Neuron (in vitro differentiated cells): ENCODE results near the gene GDE1.
A peak's percentile ranks its signal among the peaks of the same experiment; 100 is the strongest.
"Not testable (repeated sequence)": the region's sequence is repeated elsewhere in the genome, so short reads cannot be mapped to it uniquely, and the experiment has no call there.

Experiments
- H2AFZ ChIP-seq: one replicate; pipeline ENCODE4 v1.6.1; 2013; ENCODE audit warnings: low read depth, mild to moderate bottlenecking, inconsistent platforms, low read length, moderate library complexity
- H3K27me3 ChIP-seq: one replicate; pipeline ENCODE4 v1.6.1; 2013; ENCODE audit warnings: low read length; ENCODE audit not compliant: insufficient read depth
- H3K36me3 ChIP-seq: one replicate; pipeline ENCODE4 v1.6.1; 2013; ENCODE audit warnings: low read length; ENCODE audit not compliant: insufficient read depth
- H3K4me1 ChIP-seq: one replicate; pipeline ENCODE4 v1.6.1; 2013; ENCODE audit warnings: low read length; ENCODE audit not compliant: insufficient read depth
- H3K4me3 ChIP-seq: 2 replicates; pipeline ENCODE4 v1.5.1; 2013; ENCODE audit warnings: mild to moderate bottlenecking, low read length, moderate library complexity
- H3K9me3 ChIP-seq: one replicate; pipeline ENCODE4 v1.6.1; 2013; ENCODE audit warnings: low read length

GDE1 gene, protein sequence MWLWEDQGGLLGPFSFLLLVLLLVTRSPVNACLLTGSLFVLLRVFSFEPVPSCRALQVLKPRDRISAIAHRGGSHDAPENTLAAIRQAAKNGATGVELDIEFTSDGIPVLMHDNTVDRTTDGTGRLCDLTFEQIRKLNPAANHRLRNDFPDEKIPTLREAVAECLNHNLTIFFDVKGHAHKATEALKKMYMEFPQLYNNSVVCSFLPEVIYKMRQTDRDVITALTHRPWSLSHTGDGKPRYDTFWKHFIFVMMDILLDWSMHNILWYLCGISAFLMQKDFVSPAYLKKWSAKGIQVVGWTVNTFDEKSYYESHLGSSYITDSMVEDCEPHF

DNA sequence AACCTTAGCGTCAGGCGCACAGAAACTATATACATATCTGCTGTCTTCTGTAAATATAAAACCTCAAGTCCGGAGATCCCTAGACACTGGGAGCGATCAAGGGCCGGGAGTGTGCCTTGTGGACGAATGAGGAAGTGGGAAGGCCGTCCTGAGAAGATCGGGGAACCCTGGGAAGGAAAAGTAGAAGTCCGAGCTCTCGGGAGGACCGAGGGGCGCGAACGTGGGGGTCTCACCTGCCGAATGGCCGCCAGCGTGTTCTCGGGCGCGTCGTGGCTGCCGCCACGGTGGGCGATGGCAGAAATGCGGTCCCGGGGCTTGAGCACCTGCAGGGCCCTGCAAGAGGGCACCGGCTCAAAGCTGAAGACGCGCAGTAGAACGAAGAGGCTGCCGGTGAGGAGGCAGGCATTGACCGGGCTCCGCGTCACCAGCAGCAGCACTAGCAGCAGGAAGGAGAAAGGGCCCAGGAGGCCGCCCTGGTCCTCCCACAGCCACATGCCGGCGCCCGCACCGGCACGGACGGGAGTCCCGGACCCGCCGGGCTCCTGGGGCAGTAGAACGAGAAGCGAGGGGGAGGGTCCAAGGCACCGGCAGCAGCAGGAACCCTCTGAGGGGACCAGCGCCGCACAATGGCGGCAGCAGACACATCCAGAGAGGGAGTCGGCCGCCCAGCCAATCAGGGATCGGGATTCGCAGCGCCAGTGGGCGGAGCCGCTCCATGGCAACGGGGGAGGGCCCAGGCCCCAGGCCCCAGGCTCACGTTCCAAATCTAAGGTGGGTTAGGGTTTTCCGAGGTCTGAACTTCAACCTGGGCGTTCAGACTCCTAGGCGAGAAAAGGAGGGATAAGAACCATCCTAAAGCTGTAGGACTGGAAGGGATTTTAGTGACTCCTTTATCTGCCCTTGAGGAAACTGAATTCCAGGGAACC is at the start of gene GDE1:
TSS of gene GDE1 (minus strand) at position 628 of the 926 bp plus-strand sequence. CDS start at position 494, 134 bp downstream.
- peaks cover 38% of the 10 kb centered on the region for H3K4me1 ChIP-seq
- peaks cover 7% of the 10 kb centered on the region for H3K36me3 ChIP-seq

DNA sequence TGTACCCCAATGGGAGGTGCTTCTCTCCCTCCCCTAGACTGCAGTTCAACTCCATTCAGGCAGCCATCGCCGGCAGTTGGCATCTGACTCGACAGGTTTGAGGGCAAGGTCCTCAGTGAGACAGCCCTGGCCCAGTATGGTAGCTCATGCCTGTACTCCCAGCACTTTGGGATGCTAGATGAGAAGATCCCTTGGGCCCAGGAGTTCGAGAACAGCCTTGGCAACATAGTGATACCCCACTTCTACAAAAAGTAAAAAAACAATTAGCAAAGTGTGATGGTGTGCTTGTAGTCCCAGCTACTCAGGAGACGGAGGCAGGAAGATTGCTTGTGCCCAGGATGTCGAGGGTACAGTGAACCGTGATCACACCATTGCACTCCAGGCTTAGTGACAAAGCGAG is 45.7 kb upstream of the GDE1 start:
- H3K36me3 ChIP-seq, result peaks cover 56% of the 10 kb centered on the region

More for the DNA sequence above, at the start of gene GDE1:
- Histone ChIP-seq H2AFZ (peak within 1 kb of the TSS; percentile 94), H3K4me3 (peak within 1 kb of the TSS; percentile 74), H3K9me3 (no peaks in the 10 kb centered on the region), H3K27me3 (no peaks in the 10 kb centered on the region)

DNA sequence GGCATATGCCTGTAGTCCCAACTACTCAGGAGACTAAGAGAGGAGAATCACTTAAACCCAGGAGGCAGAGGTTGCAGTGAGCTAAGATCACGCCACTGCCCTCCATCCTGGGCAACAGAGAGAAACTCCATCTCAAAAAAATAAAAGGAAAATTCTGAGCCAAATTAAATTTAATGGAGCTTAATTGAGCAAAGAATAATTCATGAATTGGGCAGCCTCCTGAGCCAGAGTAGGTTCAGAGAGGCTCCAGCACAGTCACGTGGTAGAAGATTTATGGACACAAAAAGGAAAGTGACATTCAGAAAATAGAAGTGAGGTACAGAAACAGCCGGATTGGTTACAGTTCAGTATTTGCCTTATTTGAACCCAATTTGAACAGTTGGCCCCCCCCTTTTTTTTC is 44.5 kb upstream of the GDE1 start:
- Histone ChIP-seq H3K4me1 (no peaks in the 10 kb centered on the region), H3K36me3 (peaks cover 52% of the 10 kb centered on the region), H3K4me3 (no peak overlapping the region), H2AFZ (no peak overlapping the region), H3K9me3 (peaks cover 2% of the 10 kb centered on the region), H3K27me3 (no peaks in the 10 kb centered on the region)

More for the DNA sequence above, 45.7 kb upstream of the GDE1 start:
- Histone ChIP-seq H3K27me3 (no peaks in the 10 kb centered on the region), H3K4me3 (no peak overlapping the region), H3K4me1 (no peaks in the 10 kb centered on the region), H2AFZ (no peak overlapping the region), H3K9me3 (peaks cover 2% of the 10 kb centered on the region)

DNA sequence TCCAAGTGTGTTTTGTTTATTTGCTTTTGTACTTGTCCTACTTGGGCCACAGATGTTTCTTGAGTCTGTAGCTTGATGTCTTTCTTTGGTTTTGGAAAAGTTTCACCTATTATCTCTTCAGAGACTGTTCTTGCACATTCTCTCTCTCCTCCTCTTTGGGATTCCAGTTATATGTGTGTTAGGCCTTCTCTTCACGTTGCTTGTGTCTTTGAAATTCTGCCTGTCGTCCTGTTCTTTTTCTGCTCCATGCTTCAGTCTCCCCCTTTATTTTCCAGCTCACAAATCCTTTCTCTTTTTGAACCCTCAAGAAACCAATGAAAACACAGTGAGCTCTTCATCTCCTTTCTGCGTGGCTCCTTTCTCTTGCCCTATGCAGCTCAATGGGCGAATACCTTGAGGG is 41.5 kb upstream of the GDE1 start:
- Histone ChIP-seq H3K4me1 (no peaks in the 10 kb centered on the region), H3K9me3 (peaks cover 2% of the 10 kb centered on the region), H3K27me3 (no peaks in the 10 kb centered on the region), H2AFZ (no peak overlapping the region), H3K36me3 (peaks cover 30% of the 10 kb centered on the region), H3K4me3 (no peak overlapping the region)

DNA sequence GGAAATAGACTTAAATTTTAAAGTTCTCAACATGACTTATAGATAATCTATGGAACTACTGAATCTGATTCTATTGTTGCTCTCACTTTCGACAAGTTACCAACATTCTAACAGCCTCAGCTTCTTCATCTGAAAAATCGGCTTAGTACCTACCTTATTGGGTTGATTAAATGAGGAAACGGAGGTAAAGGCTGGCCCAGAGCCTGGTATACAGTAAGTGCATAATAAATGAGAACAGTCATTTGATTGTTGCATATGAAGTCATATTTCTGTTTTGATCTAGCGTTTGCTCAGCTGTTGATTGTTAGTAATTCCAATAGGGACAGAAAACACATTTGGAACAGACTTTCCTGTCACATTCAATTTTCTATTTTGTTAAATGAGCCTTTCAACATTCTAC is 38.2 kb upstream of the GDE1 start:
- Histone ChIP-seq H2AFZ (no peak overlapping the region), H3K27me3 (no peaks in the 10 kb centered on the region), H3K9me3 (no peaks in the 10 kb centered on the region), H3K4me3 (no peak overlapping the region), H3K36me3 (peaks cover 7% of the 10 kb centered on the region), H3K4me1 (no peaks in the 10 kb centered on the region)

DNA sequence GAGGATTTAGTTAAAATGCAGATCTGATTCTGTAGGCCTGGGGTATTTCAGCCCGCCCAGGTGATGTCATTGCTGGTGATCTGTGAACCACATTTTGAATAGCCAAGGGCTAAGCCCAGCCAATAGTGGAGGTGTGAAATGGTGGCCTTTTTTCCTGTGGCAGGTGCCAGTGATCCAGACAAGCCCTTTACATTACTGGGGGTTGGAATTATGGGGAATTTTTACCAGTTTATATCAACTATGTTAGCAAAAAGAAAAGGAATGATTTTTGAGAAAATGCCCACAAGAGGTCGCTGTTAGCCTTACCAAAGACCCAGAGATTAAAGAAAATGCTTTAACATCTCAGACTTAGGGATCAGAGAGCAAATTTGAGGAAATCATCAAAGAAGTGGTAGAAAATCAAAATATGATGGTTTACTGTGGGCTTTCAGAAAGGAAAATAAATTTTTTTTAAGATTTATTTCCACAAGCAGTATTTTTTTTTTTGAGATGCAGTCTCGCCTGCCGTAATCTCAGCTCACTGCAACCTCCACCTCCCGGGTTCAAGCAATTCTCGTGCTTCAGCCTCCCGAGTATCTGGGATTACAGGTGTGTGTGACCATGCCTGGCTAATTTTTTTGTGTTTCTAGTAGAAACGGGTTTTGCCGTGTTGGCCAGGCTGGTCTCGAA is 37.5 kb upstream of the GDE1 start:
- no peaks in the 10 kb centered on the region for H3K9me3 ChIP-seq
- H2AFZ ChIP-seq, result no peak overlapping the region
- H3K4me1 ChIP-seq, result no peaks in the 10 kb centered on the region
- H3K36me3 ChIP-seq, result peaks cover under 1% of the 10 kb centered on the region
- H3K4me3 ChIP-seq, result no peak overlapping the region
- no peaks in the 10 kb centered on the region for H3K27me3 ChIP-seq

DNA sequence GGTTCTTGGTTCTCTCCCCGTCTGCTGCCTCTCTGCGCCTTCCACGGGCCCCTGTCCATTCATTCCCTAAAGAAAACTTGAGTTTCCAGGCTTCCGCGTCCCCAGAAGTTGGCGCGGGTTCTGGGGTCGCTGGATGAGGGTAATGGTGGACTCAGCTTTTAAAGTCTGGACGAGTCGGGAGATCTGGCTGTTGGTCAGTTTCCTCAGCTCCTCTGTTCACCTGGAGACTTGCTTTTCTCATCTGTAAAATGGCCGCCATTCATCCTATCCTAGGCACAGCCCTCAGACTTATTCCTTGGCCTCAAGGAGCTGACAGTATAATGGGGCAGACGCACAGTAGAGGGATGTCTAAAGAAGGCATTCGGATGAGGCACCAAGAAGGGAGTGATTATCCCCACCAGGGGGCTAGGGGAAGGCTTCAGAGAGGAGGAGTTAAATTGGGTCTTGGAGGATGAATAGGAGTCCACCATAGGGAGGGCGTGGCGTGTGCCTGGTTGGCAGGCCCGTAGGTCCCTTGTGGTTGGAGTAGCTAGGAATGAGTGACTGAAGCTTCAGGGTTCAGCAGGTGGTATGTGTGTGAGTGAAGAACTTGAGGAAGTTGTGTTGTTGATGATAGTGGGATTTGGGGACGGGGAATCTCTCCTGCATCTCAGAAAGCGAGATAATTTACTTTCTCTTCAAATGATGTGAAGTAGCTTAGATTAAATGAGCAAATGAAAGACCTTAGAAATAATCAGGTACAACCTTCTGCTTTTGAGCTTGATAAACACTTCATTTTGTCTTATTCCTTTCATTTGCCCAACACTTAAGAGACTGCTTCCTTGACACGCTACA is 34.3 kb upstream of the GDE1 start:
- Histone ChIP-seq H3K27me3 (no peaks in the 10 kb centered on the region), H3K4me1 (no peaks in the 10 kb centered on the region), H2AFZ (peak overlapping the region; percentile 83), H3K36me3 (peaks cover 10% of the 10 kb centered on the region), H3K9me3 (no peaks in the 10 kb centered on the region), H3K4me3 (peak overlapping the region; percentile 76)

DNA sequence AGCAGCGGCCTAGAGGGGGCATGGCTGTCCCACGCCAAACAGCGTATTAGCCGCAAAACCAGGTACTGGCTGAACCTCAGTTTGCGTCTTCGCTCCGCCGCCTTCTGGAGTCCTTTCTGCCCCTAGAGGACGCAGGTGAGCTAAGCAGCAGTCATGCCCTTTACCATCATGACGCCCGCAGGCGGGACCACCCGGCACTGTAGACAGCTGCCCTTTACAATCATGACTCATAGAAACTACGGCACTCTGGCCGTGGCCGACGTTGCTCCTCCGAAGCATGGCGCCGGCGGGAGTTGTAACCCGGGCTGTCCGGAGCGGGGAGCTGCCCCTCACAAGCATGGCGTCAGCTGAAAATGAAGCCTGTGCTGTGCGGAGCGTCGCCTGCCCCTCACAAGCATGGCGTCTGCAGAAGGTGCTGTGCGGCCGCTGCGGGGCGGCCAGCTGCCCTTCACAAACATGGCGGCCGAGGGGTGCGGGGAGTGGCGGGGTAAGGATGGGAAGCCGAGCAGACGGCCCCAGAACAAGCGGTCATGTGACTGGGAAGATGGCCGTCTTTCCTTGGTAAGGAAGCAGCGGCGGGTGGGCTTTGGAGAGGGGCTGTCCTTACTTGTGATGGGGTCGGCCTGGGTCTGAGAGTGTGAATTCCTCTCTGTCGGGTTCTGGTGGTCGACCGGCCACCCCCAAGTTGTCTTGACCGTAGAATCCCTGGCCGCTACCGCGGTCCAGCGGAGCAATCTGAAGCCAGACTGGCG is 33.5 kb upstream of the GDE1 start, which contains the start of gene VPS35L:
TSS of gene VPS35L (plus strand) at position 518 of the 752 bp plus-strand sequence. CDS start at position 545, 27 bp downstream.
- no peaks in the 10 kb centered on the region for H3K27me3 ChIP-seq
- H3K4me3 ChIP-seq, result peak within 1 kb of the TSS; percentile 76
- H3K4me1 ChIP-seq, result no peaks in the 10 kb centered on the region
- peak within 1 kb of the TSS; percentile 83 for H2AFZ ChIP-seq
- H3K9me3 ChIP-seq, result no peaks in the 10 kb centered on the region
- peaks cover 18% of the 10 kb centered on the region for H3K36me3 ChIP-seq

DNA sequence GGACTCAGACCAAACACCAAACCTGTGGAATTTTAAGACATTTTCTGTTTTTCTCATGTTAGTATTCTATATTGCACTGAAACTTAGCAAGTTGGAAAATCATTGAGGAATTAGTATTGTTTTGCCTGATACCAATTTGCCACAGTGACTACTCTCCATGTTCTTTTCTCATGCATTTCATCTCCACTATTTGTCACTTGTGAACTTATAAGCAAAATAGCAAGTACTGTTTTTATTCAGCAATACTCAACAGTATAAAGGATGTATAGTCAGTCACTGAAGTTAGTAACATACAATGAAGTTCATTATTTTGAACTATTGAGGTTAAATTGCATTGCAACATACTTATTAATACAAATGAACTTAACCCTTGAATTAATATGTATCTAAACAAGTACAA is 27.8 kb upstream of the GDE1 start:
- Histone ChIP-seq H3K36me3 (peaks cover 65% of the 10 kb centered on the region), H3K4me1 (no peaks in the 10 kb centered on the region), H3K9me3 (no peaks in the 10 kb centered on the region), H2AFZ (no peak overlapping the region), H3K4me3 (no peak overlapping the region), H3K27me3 (no peaks in the 10 kb centered on the region)

DNA sequence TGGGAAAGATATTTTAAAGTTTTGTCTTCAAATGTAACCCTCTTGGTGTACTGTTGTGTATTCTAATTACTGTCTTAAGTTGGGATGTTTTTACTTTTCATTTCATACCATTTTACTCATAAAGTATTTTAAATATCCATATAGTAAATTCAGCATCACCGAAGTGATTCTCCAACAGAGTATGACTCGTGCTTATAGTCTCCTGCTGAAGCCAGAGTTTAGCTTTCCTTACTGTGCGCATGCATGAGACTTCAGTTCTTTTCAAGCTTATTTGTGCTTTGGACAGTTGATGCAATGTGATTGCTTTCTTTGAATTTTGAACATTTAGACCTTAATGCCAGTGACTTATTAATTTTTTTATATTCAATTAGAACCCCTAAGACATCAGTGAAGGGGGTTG is 26.2 kb upstream of the GDE1 start:
- no peaks in the 10 kb centered on the region for H3K27me3 ChIP-seq
- no peaks in the 10 kb centered on the region for H3K4me1 ChIP-seq
- no peaks in the 10 kb centered on the region for H3K9me3 ChIP-seq
- H3K4me3 ChIP-seq, result no peak overlapping the region
- peaks cover 77% of the 10 kb centered on the region for H3K36me3 ChIP-seq
- H2AFZ ChIP-seq, result no peak overlapping the region

DNA sequence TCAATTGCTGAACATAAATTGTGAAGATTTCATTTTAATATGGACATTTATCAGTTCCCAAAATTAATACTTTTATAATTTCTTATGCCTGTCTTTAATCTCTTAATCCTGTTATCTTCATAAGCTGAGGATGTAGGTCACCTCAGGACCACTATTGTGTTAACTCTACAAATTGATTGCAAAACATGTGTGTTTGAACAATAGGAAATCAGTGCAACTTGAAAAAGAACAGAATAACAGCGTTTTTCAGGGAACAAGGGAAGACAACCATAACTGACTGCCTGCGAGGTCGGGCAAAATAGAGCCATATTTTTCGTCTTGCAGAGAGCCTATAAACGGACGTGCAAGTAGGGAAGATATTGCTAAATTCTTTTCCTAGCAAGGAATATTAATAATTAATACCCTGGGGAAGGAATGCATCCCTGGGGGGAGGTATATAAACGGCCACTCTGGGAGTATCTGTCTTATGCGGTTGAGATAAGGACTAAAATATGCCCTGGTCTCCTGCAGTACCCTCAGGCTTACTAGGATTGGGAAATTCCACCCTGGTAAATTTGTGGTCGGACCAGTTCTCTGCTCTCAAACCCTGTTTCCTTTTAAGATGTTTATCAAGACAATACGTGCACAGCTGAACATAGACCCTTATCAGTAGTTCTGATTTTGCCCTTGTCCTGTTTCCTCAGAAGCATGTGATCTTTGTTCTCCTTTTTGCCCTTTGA is 21.5 kb upstream of the GDE1 start:
- H2AFZ ChIP-seq, H3K27me3 ChIP-seq: not testable (repeated sequence)
- peaks cover 82% of the 10 kb centered on the region for H3K36me3 ChIP-seq

More for the DNA sequence above, 21.5 kb upstream of the GDE1 start:
- H3K9me3 ChIP-seq, H3K4me3 ChIP-seq, H3K4me1 ChIP-seq: not testable (repeated sequence)
